ENCODE results near the gene BRD4. TPM values are rescaled to one million over a fixed set of nuclear protein-coding genes. Genes with fewer than 3 reads are reported as not detected.

BRD4 gene
- total RNA-seq, 1 experiment from 2014 or later = 144 TPM

- H3K9ac ChIP-seq (ENCODE audit: extremely low read depth, insufficient read length, low read length) = no peak overlapping the region
- no peak overlapping the region for H3T11ph ChIP-seq (ENCODE audit: low read length)
- Mint-ChIP-seq H3K4me1 (peaks cover 14 to 27% of the 10 kb centered on the region in 2 experiments), H3K4me3 (no peak overlapping the region), H3K27ac (peak overlapping the region in 1 of 3 experiments; percentile 84; a peak in 1 of 7 replicates), H3K36me3 (ENCODE audit: insufficient read depth in 1 of 3, low read depth in 3 of 3) (peaks cover 36 to 72% (median 69%) of the 10 kb centered on the region in 3 experiments), H3K27me3 (ENCODE audit: low read depth) (no peaks in the 10 kb centered on the region), H3K9me3 (no peaks in the 10 kb centered on the region)
- no peak overlapping the region for H3K27ac ChIP-seq (ENCODE audit: insufficient read length, low read depth, low read length)
- H2BK5ac ChIP-seq (ENCODE audit: insufficient read length, low read length) = no peak overlapping the region
- H3K4me2 ChIP-seq (ENCODE audit: insufficient read depth, insufficient read length, low read length) = no peak overlapping the region
- no peak overlapping the region for H2AFZ ChIP-seq (ENCODE audit: low read length)
- no peaks in the 10 kb centered on the region for H3K27me3 ChIP-seq (ENCODE audit: insufficient read depth, low read length)
- no peak overlapping the region for H3K56ac ChIP-seq (ENCODE audit: insufficient read length, low read depth, low read length)
- no CpG with 5 or more reads among the region's 15 CpGs for WGBS (ENCODE audit: extremely low coverage, insufficient read length, low lambda C conversion rate)
- H3K14ac ChIP-seq (ENCODE audit: insufficient read depth, low read length) = no peak overlapping the region
- no peak overlapping the region for H3K4ac ChIP-seq (ENCODE audit: low read depth, low read length)
- no peak overlapping the region for H2AK5ac ChIP-seq (ENCODE audit: insufficient read length, low read length)
- H3K23ac ChIP-seq (ENCODE audit: insufficient read length, low read depth, low read length) = no peak overlapping the region
- no peak overlapping the region for H2BK12ac ChIP-seq (ENCODE audit: insufficient read length, low read depth, low read length)
- H2BK20ac ChIP-seq (ENCODE audit: low read depth, low read length, poor library complexity, severe bottlenecking) = no peak overlapping the region
- no peak overlapping the region for H4K8ac ChIP-seq (replicated peaks; ENCODE audit: insufficient read length, low read depth, low read length)
- TF ChIP-seq CTCF (conservative IDR thresholded peaks at IDR 0.05) = no peak
- no peaks in the 10 kb centered on the region for H3K4me1 ChIP-seq (ENCODE audit: insufficient read depth, low read length)
- H3K9me3 ChIP-seq (ENCODE audit: control insufficient read depth, low read depth, low read length) = no peaks in the 10 kb centered on the region
- no peak overlapping the region for H3K18ac ChIP-seq (ENCODE audit: insufficient read length, low read depth, low read length)
- no peak overlapping the region for H4K5ac ChIP-seq (ENCODE audit: insufficient read length, low read depth, low read length)
- no peak overlapping the region for H2BK120ac ChIP-seq (ENCODE audit: low read depth, low read length, poor library complexity, severe bottlenecking)
- H4K20me1 ChIP-seq (ENCODE audit: control insufficient read depth, insufficient read depth, insufficient read length) = peaks cover 2% of the 10 kb centered on the region
- H3K79me1 ChIP-seq (ENCODE audit: insufficient read depth, low read depth, low read length, poor library complexity, severe bottlenecking) = no peaks in the 10 kb centered on the region
- no peak overlapping the region for H4K91ac ChIP-seq (ENCODE audit: insufficient read length, low read depth, low read length)
- no peak for DNase-seq
- H3K79me2 ChIP-seq (ENCODE audit: insufficient read depth, low read length) = no peaks in the 10 kb centered on the region
- no peak overlapping the region for H2BK15ac ChIP-seq (ENCODE audit: low read depth, low read length)
- H3K23me2 ChIP-seq (ENCODE audit: insufficient read length, low read depth, low read length, poor library complexity, severe bottlenecking) = no peaks in the 10 kb centered on the region
These were observed 82.2 kb downstream of the BRD4 start for GRCh38 chr19:15249972-15250639.
